Myometrial cell (primary cell): Measurements from ENCODE around the gene COPA. TPM values are rescaled to one million over a fixed set of nuclear protein-coding genes. Genes with fewer than 3 reads are reported as not detected.

ENCODE experiments used
- total RNA-seq: library from RNA; depleted of rRNA; stranded (reverse); fragments of >200 nt; gene quantifications from 2 replicates; pipeline ENCODE4 v1.2.3, GENCODE V29; 2015

COPA gene
- 275 and 281 TPM in 2 replicates for total RNA-seq

DNA sequence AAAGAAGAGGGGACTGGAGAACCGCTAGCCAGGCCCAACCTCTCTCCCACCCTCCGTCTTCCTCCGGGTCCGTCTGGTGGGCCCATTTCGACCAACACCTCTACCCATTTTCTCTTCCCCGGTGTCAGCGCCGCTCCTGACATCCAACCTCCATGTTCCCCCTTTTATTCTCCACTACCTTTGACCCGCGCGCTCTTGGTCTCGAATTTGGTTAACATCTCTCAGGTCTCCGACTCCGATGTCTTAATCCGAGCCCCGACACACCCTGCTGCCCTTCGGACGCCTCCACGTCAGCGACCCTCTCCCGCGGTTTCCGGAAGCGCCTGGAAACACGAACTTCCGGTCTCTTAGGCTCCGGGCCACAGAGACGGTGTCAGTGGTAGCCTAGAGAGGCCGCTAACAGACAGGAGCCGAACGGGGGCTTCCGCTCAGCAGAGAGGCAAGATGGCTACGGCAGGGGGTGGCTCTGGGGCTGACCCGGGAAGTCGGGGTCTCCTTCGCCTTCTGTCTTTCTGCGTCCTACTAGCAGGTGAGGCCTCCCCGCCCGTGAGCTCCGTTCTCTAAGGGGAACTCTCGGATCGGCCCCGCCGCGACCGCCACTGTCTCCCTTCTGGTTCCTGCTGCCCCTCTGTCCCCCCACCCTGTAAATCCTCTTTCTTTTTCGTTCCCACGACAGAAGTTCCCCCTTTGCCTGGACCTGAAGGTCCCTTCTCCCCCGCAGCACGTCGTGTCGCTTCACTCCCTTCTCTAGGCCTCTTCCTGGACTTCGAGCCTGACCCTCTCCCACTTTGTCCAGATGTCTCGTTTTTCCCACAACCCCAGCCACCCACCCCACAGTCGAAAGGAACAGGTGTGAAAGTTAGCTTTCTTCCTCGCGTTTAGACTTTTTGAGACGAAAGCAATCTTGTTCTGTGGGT, at the start of gene COPA, which contains the start of gene NCSTN:
TSS of gene COPA (minus strand) at position 298 of the 917 bp plus-strand sequence. CDS start at position 218, 80 bp downstream.
TSS of gene NCSTN (plus strand) at position 431 of the 917 bp plus-strand sequence. CDS start at position 445, 14 bp downstream.

DNA sequence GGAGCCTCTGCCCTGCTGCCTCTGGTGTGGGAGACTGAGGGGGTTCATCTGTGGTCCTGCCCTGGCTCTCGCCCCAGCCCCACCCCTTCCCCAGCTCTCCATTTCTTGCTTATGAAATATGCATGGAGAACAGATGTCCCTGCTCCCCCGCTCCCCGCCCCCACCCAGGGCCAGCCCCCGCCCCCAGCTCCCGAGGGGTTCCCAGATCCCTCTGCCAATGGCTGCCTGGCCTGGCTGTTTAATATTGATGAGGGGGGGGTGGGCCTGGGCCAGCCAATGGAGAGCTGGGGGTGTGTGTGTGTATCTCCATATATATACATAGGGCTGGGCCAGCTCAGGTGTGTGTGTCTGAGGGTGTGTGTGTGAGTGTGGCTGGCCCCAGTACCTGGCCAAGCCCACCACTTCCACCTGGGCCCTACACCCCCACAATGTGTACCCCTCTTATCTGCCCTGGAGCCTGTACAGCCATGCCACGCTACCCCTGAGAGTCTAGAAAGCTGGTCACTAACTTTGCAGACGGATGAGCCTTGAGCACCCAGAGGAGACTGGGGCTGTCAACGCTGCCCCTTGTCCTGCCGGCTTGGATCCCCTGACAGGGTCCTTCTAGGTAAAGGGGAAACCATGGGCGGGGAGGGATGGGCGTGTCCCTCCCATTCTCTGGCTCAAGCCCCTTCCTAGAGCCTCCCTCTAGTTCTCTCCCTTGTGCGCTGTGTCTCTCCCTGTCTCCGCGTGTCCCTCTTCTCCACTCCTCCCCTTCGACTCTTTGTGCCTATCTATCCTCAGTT, 23.9 kb upstream of the COPA start, which contains the start of gene NHLH1:
TSS of gene NHLH1 (plus strand) at position 341 of the 785 bp plus-strand sequence. CDS start 3,661 bp downstream, outside the sequence.

DNA sequence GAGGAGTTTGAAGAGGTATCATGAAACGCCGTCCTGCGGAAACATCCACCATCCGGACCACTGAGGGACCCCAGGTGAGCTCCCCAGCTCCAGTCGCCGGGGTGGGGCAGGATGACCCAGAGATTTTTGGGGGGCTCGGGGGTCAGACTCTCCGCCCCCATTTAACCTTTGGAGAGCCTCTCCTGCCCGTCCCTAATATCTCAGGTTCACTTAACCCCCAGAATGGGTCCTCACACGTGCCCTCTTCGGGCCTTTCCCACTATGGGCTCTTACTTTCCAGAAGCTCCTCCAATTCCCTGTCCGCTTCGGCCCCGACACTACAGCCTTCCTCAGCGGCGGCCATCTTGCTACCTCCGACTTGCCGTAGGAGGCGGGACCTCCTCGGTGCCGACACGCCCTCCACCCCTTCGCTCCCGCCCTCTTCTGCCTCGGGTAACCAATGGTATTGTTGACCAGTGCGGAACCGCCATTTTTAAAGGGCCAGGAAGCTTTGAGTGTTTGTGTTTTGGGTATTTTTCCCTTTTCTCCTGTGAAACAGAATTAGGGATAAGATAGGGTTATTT, 58.2 kb downstream of the COPA start, which contains the start of gene PEX19:
TSS of gene PEX19 (minus strand) at position 352 of the 563 bp plus-strand sequence. CDS start at position 343, 9 bp downstream.

DNA sequence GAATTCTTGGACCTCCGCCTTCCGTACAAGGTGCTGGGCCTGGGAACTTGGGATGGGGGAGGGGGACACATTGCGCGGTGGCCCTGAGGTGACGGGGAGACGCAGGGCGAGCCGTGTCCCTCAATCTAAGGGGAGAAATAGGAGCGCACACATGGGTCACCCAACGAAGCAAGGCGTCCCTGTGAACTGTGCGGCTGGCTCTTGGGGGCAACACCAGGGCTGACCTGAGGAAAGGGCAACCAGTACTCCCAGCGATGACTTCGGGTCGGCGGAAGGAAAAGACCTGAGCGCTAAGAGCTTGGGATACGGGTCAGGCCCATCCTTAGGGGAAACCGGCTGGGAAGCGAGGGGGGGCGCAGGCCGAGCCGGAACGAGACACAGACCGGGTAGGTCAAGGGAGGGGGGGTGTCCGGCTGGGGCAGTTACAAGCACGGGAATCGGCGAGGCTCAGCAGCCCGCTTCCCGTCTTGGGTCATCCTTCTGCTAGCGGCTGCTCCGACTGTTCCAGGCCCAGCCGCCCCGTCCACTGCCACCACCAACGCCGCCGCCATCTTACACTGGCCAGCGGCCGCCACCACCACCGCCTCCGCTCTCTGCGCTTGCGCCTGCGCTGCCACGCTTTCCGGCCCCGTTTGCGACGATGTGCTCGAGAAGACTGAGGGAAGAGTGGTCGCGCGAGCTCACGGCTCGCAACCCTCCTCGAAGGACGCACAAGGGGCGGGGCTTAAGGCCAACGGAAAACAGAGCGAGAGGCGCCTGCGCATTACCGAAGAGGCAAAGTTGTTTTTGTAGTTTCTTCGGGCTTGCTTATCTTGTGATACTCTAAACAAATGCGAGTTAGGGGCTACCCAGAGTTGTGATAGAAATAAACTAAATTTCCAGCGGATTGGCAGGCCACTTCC, 80.9 kb downstream of the COPA start, which contains the start of gene DCAF8:
TSS of gene DCAF8 (minus strand) at position 657 of the 902 bp plus-strand sequence. CDS start 18,541 bp downstream, outside the sequence.

Other genes starting within 250 kb of the COPA start
- 15.6 and 17.9 TPM in 2 replicates for gene IGSF8, start 244.6 kb downstream of the COPA start, total RNA-seq
- gene ATP1A2, start 227.5 kb downstream of the COPA start, total RNA-seq: not detected in 2 replicates
- not detected in 2 replicates for gene ATP1A4, start 191.6 kb downstream of the COPA start, total RNA-seq
- gene CASQ1, start 152.7 kb downstream of the COPA start, total RNA-seq: not detected in 2 replicates
- gene PEA15, start 137.9 kb downstream of the COPA start, total RNA-seq: 77.8 and 102 TPM in 2 replicates
- 43.0 and 45.9 TPM in 2 replicates for gene DCAF8, start 80.7 kb downstream of the COPA start, total RNA-seq
- gene PEX19, start 58.1 kb downstream of the COPA start, total RNA-seq: 44.1 and 111 TPM in 2 replicates
- 86.8 TPM in 2 replicates for gene NCSTN, start 133 bp upstream of the COPA start, total RNA-seq
- not detected in 2 replicates for gene NHLH1, start 23.8 kb upstream of the COPA start, total RNA-seq
- gene VANGL2, start 57.3 kb upstream of the COPA start, total RNA-seq: not detected in 2 replicates
- not detected in 2 replicates for gene SLAMF6, start 180.0 kb upstream of the COPA start, total RNA-seq
- gene CD84, start 236.2 kb upstream of the COPA start, total RNA-seq: not detected in 2 replicates